HG02884 (cell line): Measurements from ENCODE around the gene MPIG6B.

ENCODE experiments used
- ATAC-seq: cut with Tn5 transposase; IDR thresholded peaks from one replicate; pipeline ENCODE4 v1.9.1; 2021; ENCODE audit warnings: mild to moderate bottlenecking, moderate library complexity; ENCODE audit not compliant: unreplicated experiment

Gene MPIG6B, protein sequence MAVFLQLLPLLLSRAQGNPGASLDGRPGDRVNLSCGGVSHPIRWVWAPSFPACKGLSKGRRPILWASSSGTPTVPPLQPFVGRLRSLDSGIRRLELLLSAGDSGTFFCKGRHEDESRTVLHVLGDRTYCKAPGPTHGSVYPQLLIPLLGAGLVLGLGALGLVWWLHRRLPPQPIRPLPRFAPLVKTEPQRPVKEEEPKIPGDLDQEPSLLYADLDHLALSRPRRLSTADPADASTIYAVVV

DNA sequence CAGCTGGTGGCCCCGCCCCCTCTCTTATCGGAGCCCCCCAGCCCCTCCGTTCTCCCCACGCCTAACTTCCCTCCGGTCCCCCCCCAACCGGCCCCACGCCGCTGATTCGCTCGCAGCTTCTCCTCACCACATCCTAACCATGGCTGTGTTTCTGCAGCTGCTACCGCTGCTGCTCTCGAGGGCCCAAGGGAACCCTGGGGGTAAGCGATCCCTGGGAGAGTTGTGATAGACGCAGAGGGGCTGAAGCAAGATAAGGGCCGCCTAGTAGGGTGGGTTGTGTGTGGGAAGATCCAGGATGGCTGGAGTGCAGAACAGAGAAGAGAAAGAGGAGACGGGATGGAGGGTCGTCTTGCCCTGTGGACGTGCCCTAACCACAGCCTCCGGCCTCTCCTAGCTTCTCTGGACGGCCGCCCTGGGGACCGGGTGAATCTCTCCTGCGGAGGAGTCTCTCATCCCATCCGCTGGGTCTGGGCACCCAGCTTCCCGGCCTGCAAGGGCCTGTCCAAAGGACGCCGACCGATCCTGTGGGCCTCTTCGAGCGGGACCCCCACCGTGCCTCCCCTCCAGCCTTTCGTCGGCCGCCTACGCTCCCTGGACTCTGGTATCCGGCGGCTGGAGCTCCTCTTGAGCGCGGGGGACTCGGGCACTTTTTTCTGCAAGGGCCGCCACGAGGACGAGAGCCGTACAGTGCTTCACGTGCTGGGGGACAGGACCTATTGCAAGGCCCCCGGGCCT lies at the start of gene MPIG6B:
MPIG6B (plus strand) TSS at position 129 of the 735 bp plus-strand sequence; CDS start at position 140, 11 bp downstream.
- ATAC-seq, result no peak

DNA sequence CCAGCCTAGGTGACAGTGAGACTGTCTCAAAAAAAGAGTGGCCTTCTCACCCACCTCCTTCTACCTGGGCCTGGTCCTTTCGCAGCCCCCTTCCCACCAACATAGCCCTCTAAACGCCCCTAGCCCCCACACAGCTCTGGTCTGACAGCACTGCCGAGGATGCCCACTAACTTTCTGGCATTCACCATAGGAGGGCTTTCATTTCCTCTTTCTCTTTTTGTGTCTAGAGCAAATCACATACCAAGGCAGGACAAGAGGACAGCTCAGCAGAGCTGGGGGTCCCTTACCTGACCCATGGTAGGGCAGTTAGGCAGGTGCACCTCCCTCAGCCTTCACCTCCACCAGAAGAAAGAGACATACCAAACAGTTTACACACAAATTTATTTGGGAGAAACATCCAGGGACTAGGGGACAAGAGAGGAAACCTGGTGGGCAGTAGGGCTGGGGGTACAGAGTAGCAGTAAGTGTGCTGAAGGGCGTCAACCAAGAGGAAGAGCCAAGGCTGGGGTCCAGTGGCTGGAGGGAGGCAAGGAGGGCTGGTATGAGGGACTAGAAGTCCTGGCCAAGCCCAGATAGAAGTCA lies 46.8 kb upstream of the MPIG6B start:
- no peak for ATAC-seq

DNA sequence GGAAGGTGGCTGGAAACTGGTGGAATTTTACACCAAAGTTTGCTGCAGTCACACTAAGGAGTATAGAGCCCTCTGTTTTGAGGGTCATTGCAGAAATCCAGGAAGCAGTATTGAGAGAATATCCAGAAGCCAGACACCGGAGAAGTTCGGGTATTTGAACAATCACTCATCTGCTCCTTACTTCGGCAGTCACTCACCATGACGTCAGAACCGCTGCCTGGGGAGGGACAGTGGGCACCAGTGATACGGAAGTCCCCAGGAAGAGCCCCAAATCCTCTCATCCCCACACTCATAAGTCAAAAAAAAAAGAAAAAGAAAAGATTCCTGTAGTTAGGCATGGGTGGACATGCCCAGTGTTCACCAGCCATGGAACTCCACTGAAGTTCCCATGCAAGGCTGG lies 46.3 kb upstream of the MPIG6B start:
- ATAC-seq, result no peak

DNA sequence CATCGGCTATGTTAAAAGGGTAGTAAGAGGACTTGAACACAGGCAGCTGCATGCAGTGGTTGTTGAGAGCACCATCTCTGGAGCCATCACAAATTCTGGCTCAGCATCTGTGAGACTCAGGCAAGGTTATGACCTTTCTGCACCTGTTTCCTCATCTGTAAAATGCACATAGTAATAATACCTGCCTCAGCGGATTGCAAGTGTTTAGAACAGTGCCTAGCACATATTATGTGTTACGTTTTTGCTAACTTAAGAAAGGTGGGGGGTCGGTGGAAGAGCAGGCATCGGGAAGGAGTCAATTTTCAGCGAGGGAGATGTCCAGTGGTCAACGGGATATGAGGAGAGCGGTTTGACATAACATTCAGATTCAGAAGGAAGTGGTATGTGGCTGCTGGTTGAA lies 45.2 kb upstream of the MPIG6B start:
- no peak for ATAC-seq

DNA sequence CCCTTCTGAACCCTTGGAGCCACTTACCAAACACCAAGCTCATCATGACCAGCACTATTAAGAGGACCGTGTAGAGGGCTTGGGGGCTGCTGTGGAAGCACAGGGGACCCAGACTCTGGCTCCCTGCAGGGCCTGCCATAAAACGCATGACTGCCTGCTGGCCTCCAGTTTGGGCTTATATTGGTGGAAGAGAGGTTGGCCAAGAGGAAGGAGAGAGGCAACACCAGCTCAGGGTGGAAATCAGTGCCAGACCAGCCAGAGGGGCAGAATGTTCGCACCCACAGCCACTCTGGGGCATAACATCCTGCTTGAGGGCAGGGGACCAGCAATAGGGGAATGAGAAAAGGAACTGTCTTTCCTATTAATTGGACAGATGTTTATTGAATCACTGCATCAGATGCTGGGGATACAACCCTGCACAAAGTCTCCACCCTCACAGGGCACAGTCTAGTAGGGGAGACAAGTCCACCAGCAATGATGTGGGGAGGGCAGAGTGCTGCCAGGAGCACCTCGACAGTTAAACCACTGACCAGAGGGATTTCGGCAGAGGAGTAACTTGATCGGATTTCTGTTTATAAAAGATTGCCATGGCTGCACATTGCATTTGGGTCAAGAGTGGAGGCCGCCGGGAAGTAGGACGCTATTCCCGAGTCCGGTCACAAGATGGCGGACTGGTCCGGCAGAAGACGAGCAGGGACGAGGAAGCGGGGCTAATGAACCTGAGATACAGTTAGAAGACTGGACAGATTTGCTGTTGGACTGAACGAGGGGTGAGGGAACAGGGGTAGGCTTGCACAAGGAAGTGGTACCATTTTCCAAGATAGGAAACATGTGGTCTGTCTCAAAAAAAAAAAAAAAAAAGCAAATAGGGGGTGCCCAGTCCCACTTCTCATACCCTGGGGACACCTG lies 42.7 kb upstream of the MPIG6B start, which contains the start of gene LY6G5C:
LY6G5C (minus strand) TSS at position 842 of the 909 bp plus-strand sequence; CDS start at position 148, 694 bp downstream.
- no peak for ATAC-seq

DNA sequence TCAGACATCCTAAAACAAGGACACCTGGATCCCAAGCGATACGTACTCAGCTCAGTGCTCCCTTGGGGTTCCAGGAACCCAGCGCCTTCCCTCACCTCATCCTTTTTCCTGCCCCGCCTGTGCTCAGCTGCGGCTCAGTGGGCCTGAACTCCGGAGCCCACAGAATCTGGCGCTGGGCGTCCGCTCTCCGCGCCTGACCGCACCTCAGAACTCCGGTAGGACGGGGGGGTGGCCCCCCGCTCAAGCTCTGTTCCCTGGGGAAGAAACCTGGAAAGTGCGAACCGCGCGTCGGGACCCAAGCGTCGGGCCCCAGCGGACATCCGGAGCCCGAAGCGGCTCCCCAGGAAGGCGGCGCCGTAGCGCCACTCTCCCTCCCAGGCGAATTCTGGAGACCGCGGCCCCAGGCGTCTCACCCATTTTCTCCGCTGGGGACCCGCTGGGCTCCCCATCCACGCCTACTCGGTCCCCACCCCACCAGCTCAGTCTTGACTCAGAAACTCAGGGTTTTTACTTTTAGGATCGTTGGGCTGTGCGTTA lies 42.0 kb upstream of the MPIG6B start:
- ATAC-seq, result no peak

DNA sequence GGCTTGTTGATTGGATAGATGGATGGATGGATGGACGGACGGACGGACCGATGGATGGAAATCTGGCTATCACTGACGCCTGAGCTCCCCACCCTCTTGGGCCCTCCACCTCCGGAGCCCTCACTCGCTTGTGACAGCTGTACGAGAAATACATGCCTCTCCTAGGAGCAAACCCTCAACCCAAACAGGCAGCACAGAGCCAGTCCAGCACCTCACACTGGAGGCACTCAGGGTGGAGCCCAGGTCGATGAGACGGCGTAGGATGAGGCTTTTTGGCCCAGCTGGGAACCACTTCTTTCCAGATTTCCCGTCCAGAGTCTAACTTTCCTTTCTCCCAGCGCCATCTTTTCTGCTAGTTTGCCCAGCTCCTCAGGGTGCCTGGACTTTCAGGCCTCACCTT lies 39.6 kb upstream of the MPIG6B start:
- no peak for ATAC-seq

DNA sequence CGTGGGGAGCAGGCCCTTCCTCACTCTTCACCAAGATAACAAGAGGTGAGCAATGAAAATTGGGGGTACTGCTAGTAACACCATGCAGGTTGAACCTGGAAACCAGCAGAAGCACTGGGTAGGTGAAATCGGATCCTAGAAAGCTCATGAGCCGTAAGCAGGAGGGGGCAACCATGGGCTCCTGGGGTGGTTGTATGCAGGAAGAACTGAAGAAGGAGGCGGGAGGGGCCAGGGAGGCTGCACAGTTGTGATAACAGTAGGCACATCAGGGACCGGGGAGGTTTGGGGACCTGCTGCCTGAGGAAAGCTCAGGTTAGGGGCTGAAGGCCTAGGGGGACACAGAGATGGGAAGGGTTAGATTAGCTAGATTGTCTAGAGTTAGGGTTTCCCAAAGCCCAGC lies 36.7 kb upstream of the MPIG6B start:
- ATAC-seq, result no peak

DNA sequence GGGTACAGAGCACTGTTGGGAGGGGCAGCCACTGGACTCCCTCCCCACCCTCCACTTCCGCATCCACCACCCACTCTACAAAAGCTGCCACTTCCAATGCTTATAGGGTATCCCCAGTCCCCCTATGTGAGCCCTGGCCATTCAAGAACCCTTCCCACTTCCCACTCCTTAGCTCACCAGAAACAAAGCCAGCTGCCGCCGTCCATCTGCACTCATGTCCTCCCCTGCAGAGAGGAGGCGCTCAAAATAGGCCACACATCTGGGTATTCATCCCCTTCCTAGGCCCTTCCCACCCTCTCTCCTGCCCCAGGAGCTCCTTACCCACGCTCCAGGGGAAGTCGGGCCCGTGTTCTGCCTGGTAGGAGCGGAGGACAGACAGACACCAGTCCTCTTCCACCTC lies 35.9 kb upstream of the MPIG6B start:
- no peak for ATAC-seq

DNA sequence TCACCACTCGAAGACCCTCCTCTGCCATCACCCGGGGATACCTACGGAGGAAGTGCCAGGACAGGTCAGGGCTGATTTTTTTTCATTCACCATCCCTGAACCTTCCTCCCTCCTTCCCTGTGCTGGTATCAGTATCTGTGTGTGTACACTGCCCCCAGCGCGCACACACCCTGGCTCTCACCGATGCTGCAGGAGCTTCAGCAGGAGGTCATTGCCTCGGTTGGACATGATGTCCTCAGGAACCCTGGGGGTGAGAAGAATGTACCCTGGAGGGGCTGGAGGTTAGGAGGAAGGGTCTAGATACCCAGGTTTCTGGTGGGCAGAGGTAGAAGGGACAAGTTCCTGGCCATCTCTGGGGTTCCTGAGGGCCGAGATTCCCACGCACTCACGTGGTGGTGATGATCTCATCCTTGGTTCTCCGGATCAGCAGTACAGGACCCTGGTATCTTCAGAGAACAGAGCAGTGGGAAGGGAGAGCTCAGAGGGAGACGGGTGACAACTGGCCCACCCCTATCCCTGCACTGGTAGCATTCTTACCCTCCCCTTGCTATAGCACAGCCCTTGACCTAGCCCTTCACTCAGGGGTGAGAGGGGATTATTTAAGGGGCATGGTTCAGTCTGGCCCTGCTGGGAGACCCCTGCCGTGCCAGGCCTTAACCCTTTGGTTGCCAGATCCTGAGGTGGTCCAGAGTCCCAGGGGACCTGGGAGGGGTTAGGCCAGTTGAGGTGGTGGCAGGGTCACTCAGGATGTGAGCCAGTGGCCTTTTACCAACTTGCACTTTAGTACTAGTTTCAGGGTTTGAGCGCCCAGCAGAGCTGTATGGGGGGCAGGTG lies 35.1 kb upstream of the MPIG6B start:
- ATAC-seq, result no peak

DNA sequence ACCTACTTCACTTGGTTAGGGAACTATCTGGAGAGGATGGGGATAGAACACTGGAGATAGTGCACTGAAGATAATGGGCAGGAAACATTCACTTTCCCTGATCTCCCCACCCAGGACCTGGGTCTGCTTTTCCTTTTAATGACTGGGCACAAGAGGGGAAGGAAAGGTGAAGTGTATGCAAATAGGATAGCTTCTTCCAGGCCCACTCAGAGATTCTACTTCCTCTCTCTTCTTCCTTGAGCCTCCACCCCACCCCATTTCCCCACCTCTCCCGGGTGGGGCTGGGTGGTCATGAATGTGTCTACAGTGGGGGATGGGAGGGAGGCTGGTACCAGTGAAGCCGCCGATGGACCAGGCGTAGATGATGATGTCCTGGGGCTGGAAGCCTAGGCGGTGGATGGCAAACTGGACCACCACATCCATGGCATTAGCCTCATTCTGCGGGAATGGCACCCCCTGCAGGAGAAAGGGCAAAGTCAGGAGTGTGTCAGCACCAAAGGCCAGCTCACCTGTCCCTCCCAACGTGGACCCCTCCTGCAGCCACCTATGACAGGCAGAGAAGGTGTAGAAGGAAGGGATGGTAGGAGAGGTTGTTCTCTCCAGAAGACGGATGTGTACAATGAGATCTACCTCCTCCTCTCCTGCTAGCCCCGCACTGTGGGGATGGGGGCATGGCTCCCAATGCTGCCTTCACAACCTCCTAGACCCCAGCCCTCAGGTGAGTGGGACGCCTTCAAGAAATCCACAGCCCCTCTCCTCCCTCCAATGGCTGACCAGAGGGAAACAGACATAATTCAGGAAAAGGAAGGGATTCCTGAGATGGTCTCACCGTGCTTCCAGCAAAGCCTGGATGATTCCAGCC lies 33.7 kb upstream of the MPIG6B start:
- no peak for ATAC-seq

DNA sequence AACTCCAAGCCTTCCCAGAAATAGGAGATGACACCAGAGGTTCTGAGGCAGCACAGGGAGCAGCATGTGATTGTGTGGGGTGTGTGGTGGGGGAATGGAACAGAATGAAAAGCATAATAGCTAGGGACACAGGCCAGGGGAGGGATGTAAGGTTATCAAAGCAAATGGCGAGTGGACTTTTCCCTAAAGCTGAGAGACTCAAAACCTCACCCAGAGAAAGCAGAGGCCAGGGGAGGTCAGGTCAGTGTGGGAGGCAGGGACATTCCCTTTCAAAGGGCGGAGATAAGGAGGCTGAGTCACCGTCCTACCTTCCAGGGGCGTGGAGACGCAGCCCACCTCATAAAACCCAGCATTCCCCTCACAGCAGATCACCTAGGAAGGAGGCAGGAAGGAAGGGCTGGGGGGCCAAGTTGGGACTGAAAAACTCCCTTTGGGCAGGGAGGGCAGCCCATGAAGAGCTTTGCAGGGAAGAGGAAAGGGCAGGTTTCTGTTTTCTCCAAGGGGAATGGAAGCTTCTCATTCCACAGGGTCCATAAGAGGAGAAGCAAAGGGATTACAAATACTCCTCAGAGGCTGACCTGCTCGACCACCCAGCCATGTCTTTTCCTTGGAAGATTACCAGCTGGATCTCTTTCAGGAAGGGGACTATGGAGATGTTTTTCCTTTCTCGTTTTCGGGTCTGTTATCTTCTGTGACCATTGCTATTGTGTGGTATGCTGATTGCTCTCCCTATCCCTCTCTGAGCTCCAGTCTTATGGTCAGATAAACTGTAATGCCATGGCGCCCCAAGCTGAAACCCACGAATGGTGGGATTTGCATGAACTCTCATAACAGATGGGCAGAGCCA lies 32.7 kb upstream of the MPIG6B start:
- ATAC-seq, result no peak

DNA sequence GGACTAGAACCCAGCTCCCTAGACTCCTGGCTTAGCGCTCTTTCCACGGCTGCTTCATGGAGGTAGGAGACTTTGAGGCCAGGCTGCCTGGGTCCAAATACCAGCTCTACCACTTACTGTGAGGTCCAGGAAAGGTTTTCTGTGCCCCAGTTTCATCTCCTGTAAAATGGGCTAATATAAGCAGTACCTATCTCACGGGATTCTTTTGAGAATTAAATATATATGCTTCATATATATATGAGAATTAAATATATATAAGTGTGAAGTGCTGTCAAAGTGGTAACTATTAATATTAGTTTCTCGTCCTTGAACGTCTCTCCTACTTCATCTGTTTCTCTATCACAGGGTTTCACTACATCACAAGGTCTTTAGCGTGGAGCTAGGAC lies 32.1 kb upstream of the MPIG6B start:
- ATAC-seq, result no peak

DNA sequence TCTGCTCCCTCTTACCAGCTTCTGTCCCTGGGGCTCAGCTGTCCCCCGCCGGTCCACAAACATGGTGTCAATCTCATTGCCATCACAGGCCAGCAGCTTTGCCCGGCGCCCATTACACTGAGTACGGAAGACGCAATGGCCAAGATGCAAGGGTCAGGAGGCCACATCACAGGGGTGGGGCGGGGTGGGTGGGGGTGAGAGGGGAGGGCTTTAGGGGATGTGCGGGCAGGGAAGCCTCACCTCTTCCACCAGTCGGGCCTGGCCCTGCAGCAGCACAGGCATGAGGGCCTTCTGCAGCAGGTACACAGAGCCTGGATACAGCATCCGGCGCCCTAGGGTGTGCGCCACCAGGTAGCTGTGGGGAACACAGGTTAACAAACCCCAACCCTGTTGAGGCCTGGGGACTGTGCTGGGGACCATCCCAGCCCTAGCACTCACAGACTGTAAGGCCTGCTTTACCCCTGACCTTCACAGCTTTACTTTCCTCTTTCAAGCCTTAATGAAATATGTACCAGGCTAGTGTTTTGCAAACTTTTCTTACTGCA lies 31.5 kb upstream of the MPIG6B start:
- ATAC-seq, result no peak

DNA sequence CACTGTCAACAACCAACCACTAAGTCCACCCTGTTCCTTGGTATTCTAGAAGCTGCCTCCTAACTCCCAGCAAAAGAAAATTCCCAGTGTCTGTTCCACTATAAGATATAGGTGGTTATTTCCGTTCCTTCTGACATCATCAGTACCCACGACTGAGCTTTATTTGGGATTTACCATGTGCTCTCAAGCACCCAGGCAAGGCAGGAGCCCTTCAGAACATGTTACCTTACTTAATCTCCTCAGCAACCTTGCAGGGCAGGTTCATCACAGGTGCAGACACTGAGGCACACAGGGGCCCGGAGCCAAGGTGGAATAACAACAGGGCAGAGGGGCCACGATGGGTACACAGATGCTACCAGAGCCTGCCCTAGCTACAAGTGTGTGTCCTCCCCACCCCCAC lies 30.8 kb upstream of the MPIG6B start:
- ATAC-seq, result no peak

DNA sequence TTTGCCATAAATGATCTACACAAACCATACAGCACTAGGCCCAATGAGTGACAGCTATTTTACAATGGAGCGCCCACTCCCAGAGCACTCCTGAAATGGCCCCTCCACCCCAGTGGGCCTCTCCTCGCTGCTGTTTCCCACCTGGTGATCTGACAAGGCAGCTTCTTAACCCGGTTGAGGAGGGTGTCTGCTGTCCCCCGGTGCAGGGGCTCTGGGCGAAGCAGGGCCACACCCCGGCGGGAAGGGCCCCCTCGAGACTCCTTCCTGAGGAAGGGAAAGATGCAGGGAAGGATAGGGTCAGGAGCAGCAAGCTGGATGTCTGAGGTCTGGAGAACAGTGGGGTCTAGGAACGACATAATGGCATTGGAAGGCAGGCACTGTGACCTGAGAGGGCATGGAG lies 30.3 kb upstream of the MPIG6B start:
- ATAC-seq, result no peak

DNA sequence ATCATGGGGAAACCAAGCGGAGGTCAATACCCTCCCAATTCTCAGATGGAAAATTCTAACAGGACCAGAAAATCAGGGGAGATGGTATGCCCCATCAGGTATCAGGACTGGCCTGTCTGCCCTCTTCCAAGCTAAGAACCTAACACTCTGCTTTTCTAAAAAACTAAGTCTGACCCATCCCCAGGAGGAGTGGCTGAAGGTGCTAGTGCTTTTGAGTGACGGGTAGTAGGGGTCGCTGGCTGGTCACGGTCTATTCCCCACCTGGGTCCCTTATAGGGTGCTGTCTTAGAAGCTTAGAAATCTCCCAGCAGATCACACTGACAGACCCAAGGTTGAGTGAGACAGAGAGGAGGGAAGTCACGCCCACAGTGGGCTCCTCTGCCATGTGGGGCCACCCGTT lies 29.6 kb upstream of the MPIG6B start:
- no peak for ATAC-seq

DNA sequence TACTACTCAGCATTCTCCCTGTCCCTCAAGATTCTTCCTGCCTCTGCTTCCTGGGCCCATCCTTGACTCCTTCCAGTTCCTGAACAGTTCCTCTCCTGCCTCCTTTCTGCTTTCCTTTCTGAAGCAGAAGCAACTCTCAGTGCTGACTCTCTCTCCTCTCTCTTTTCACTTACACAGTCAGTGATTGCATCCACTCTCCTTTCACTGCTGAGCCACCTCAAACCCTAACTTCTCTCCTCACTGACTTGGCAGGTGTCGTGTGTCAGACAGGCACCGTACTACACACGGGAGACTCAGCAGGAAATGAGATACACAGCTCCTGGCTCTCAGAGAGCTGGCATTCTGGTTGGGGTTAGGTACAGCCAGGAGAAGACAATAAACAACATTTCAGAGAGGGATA lies 25.6 kb upstream of the MPIG6B start:
- no peak for ATAC-seq
